ENCODE measurements around the gene NOLC1.

GRCh38 chr10:102157224-102157623, 5.0 kb downstream of the NOLC1 start:
- TF ChIP-seq EZH2 (IDR thresholded peaks at IDR 0.05; ENCODE audit: insufficient read depth, poor library complexity, severe bottlenecking) = no peak
- TF ChIP-seq EZH2phosphoT487 (IDR thresholded peaks at IDR 0.05; ENCODE audit: insufficient read depth, low read depth) = no peak
